Tibial nerve (tissue), 4 donors: ENCODE results near the gene NFILZ.

Experiments used
- EP300 ChIP-seq, 2 donors: sonication (generic); formaldehyde crosslinking; IDR thresholded peaks; one replicate each; pipeline ENCODE4 v1.6.1; 2017; ENCODE audit warnings: antibody characterized with exemption in 2 of 2, mild to moderate bottlenecking in 1 of 2
- TF ChIP-seq, protein P1 (sequence below), 5 experiments: fragments of 200-600 bp in 3 of 5; fragments of 450-650 bp in 2 of 5; sonication (generic) in 3 of 5; IDR thresholded peaks; one replicate each; pipeline ENCODE4 v1.5.1; 2016 to 2019; ENCODE audit warnings: antibody characterized with exemption in 5 of 5, mild to moderate bottlenecking in 3 of 5, moderate library complexity in 2 of 5

- TF ChIP-seq, protein P1, sequence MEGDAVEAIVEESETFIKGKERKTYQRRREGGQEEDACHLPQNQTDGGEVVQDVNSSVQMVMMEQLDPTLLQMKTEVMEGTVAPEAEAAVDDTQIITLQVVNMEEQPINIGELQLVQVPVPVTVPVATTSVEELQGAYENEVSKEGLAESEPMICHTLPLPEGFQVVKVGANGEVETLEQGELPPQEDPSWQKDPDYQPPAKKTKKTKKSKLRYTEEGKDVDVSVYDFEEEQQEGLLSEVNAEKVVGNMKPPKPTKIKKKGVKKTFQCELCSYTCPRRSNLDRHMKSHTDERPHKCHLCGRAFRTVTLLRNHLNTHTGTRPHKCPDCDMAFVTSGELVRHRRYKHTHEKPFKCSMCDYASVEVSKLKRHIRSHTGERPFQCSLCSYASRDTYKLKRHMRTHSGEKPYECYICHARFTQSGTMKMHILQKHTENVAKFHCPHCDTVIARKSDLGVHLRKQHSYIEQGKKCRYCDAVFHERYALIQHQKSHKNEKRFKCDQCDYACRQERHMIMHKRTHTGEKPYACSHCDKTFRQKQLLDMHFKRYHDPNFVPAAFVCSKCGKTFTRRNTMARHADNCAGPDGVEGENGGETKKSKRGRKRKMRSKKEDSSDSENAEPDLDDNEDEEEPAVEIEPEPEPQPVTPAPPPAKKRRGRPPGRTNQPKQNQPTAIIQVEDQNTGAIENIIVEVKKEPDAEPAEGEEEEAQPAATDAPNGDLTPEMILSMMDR (IDR thresholded peaks at IDR 0.05): no peak
- TF ChIP-seq EP300 (IDR thresholded peaks at IDR 0.05): no peak
These were observed 44.6 kb downstream of the NFILZ start for GRCh38 chr19:8675066-8675465.
